Kidney (tissue), 14 donors: Measurements from ENCODE around the gene NGB. TPM values are rescaled to one million over a fixed set of nuclear protein-coding genes. Genes with fewer than 3 reads are reported as not detected.
A peak's percentile ranks its signal among the peaks of the same experiment; 100 is the strongest.

ENCODE experiments used
- DNase-seq, 5 donors: peaks; one replicate each; pipeline ENCODE4 v3.0.0-alpha.2; 2013 to 2020
- FAIRE-seq: peaks from 2 replicates; lab custom pipeline; 2012; peaks lifted over from hg19 to GRCh38; lab: Jason Lieb, UNC
- H3K27ac ChIP-seq, 2 donors: one replicate each; pipeline ENCODE4 v1.7.0; 2013; ENCODE audit warnings: low read depth in 2 of 2, low read length in 2 of 2, inconsistent platforms in 1 of 2
- H3K27me3 ChIP-seq: one replicate; pipeline ENCODE4 v1.7.1; 2013; ENCODE audit warnings: low read length, inconsistent platforms; ENCODE audit not compliant: control insufficient read depth, insufficient read depth
- H3K36me3 ChIP-seq, 3 donors: one replicate each; pipeline versions ENCODE4 v1.7.0 to v1.7.1; 2013; ENCODE audit warnings: low read length in 3 of 3, control low read depth in 1 of 3, inconsistent platforms in 1 of 3; ENCODE audit not compliant: insufficient read depth in 3 of 3, control insufficient read depth in 2 of 3
- H3K4me1 ChIP-seq, 3 donors: one replicate each; pipeline versions ENCODE4 v1.7.0 to v1.7.1; 2013; ENCODE audit warnings: low read length in 3 of 3, inconsistent platforms in 1 of 3, low read depth in 1 of 3; ENCODE audit not compliant: control insufficient read depth in 2 of 3, insufficient read depth in 2 of 3
- H3K4me3 ChIP-seq, 3 donors: one replicate each; pipeline versions ENCODE4 v1.7.0 to v1.8.1; 2013; ENCODE audit warnings: low read length in 3 of 3, control low read depth in 1 of 3, inconsistent platforms in 1 of 3
- H3K9ac ChIP-seq, 3 donors: one replicate each; pipeline versions ENCODE4 v1.7.0 to v1.7.1; 2013; ENCODE audit warnings: low read length in 3 of 3, control low read depth in 1 of 3, inconsistent platforms in 1 of 3
- H3K9me3 ChIP-seq, 3 donors: one replicate each; pipeline versions ENCODE4 v1.7.0 to v1.7.1; 2013; ENCODE audit warnings: low read length in 3 of 3, control low read depth in 1 of 3, inconsistent platforms in 1 of 3; ENCODE audit not compliant: control insufficient read depth in 2 of 3, insufficient read depth in 1 of 3
- intact Hi-C: fragments of 100-400 bp; cut with DNase I; formaldehyde crosslinking; loops from one replicate; pipeline ENCODE4 v1.11.1; 2022
- polyA plus RNA-seq: library from polyadenylated mRNA; stranded (reverse); fragments of 350-450 nt; fragmentation: Illumina TruSeq; extraction: RNeasy Lipid Tissue Mini Kit (QIAGEN cat#74804); gene quantifications from one replicate; pipeline ENCODE4 v1.2.3, GENCODE V29; 2014; ENCODE audit warnings: low read depth, low replicate concordance; ENCODE audit not compliant: insufficient read depth
- total RNA-seq: library from RNA; stranded (reverse); fragmentation: NEBNext Ultra II Directional; extraction: Animal tissue kit (Norgen Biotek cat#: 25700); gene quantifications from one replicate; pipeline ENCODE4 v1.2.1, GENCODE V29; 2021
- TF ChIP-seq, protein P1 (sequence below): IDR thresholded peaks from 3 replicates; pipeline ENCODE4 v1.5.1; 2012; ENCODE audit warnings: mild to moderate bottlenecking, moderate library complexity, borderline replicate concordance; ENCODE audit not compliant: insufficient read depth; ENCODE audit errors: extremely low read depth
- donor health status: control.
- donor health status: control.
- donor health status: control.
- donor health status: control.
- donor health status: control.
- donor health status: DM: yes; HTN: yes; CAD: no.
- donor health status: Normal renal cell carcinoma (clear cell type).

The NGB gene
- total and polyA plus RNA-seq, 2 donors from 2014 or later: not detected

DNA sequence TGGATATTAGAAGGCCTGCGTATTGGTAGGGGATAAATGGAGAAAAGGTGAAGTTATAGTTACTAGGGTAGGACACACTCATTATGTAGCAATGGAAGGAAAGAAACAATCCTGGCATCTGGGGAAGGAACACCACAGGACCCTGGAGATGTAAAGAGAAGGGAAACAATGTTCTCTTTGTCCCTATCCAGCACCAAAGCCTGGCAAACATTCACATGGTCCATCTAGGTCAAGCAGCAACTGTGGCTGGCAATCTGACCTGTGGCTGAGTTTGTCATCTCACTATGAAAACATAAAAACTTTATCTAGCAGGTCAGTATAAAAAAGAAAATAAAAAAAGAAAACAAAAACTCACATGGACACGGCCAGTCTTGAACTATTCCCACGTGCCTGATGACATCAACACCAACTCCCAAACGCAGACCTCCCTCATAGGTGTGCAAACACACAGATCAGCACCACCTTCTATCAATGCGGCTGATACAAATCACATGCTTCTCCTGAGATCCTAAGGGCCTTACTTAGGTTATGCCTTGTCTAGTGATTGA lies 47.1 kb upstream of the NGB start:
- intact Hi-C loops: loop anchor here (10.0 kb wide), 1 partner anchor 443 kb away; no protein-coding TSS in a partner anchor
- Histone ChIP-seq H3K27me3 (no peaks in the 10 kb centered on the region), H3K9ac (no peak overlapping the region), H3K9me3 (no peaks in the 10 kb centered on the region), H3K4me1 (peaks cover 3 to 24% (median 15%) of the 10 kb centered on the region in 3 donors), H3K27ac (no peak overlapping the region), H3K36me3 (no peaks in the 10 kb centered on the region), H3K4me3 (no peak overlapping the region)
- no peak for DNase-seq
- no peak for FAIRE-seq
- TF ChIP-seq, protein P1, sequence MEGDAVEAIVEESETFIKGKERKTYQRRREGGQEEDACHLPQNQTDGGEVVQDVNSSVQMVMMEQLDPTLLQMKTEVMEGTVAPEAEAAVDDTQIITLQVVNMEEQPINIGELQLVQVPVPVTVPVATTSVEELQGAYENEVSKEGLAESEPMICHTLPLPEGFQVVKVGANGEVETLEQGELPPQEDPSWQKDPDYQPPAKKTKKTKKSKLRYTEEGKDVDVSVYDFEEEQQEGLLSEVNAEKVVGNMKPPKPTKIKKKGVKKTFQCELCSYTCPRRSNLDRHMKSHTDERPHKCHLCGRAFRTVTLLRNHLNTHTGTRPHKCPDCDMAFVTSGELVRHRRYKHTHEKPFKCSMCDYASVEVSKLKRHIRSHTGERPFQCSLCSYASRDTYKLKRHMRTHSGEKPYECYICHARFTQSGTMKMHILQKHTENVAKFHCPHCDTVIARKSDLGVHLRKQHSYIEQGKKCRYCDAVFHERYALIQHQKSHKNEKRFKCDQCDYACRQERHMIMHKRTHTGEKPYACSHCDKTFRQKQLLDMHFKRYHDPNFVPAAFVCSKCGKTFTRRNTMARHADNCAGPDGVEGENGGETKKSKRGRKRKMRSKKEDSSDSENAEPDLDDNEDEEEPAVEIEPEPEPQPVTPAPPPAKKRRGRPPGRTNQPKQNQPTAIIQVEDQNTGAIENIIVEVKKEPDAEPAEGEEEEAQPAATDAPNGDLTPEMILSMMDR: no peak

DNA sequence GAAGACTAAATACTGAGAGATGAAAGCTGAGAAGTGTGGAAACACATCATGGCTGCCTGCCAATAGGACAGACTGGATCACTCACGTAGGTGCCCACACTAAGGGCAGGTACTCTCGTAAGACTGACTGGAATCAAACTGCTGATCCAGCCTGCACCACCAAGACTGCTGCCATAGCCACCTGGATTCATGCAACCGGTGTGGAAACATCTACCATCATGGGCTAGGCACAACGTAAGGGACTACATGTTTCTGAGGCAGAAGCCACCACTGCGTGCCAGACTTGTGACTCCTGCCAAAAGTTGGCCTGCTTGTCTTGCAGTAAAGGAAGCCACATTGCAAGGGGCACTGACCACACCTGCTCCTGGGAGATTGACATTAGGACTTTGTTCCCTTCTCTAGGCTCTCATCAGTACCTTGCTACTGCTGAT lies 45.9 kb upstream of the NGB start:
- no peak for DNase-seq
- TF ChIP-seq, protein P1: no peak
- Histone ChIP-seq H3K27me3 (no peaks in the 10 kb centered on the region), H3K9me3 (no peaks in the 10 kb centered on the region), H3K9ac (peak overlapping the region in 1 of 3 donors; percentile 13), H3K4me3 (no peak overlapping the region), H3K27ac (no peak overlapping the region), H3K4me1 (peaks cover 0 to 18% (median 10%) of the 10 kb centered on the region in 3 donors), H3K36me3 (no peaks in the 10 kb centered on the region)
- intact Hi-C loops: loop anchor here (10.0 kb wide), 1 partner anchor 442 kb away; no protein-coding TSS in a partner anchor
- FAIRE-seq: no peak

DNA sequence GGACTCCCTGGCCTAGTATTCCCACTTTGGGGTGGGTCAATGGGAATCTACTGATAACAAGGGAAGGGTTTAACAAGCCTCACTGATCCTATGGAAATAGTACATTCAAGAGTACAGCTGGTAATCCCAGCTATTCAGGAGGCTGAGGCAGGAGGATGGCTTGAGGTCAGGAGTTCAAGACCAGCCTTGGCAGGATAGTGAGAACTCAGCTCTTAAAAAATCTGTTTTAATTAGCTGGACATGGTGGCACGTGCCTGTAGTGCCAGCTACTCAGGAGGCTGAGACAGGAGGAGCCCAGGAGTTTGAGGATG lies 45.1 kb upstream of the NGB start:
- H3K4me1 ChIP-seq: peaks cover 0 to 18% (median 10%) of the 10 kb centered on the region in 3 donors
- no peak overlapping the region for H3K9ac ChIP-seq
- FAIRE-seq (no peak), DNase-seq (no peak)
- intact Hi-C loops: loop anchor here (10.0 kb wide), 1 partner anchor 441 kb away; no protein-coding TSS in a partner anchor
- H3K36me3 ChIP-seq: no peaks in the 10 kb centered on the region
- peak overlapping the region in 1 of 3 donors; percentile 11 for H3K4me3 ChIP-seq
- no peak overlapping the region for H3K27ac ChIP-seq
- no peaks in the 10 kb centered on the region for H3K27me3 ChIP-seq
- H3K9me3 ChIP-seq: no peaks in the 10 kb centered on the region
- TF ChIP-seq, protein P1: no peak
